NCI-H2081 (cell line): ENCODE results near the gene TTC28.
"Not testable (repeated sequence)": the region's sequence is repeated elsewhere in the genome, so short reads cannot be mapped to it uniquely, and the experiment has no call there.

Experiments used
- DNase-seq, 2 experiments: peaks; one replicate each; lab custom pipeline; 2025; lab: John Stamatoyannopoulos, UW

TTC28 gene

GRCh38 chr22:28229566-28230485 lies 449.8 kb downstream of the TTC28 start:
- DNase-seq, result no peak

- no peak for DNase-seq
These were observed 455.8 kb downstream of the TTC28 start for GRCh38 chr22:28223826-28224225.

- no peak for DNase-seq
These were observed 456.5 kb downstream of the TTC28 start for GRCh38 chr22:28222976-28223745.

- DNase-seq, result no peak
These were observed 457.1 kb downstream of the TTC28 start for GRCh38 chr22:28222571-28222970.

- no peak for DNase-seq
These were observed 457.6 kb downstream of the TTC28 start for GRCh38 chr22:28222052-28222451.

- DNase-seq, result no peak
These were observed 458.8 kb downstream of the TTC28 start for GRCh38 chr22:28220626-28221363.

- DNase-seq, result no peak
These were observed 462.4 kb downstream of the TTC28 start for GRCh38 chr22:28217277-28217676.

- not testable (repeated sequence) for DNase-seq
These were observed 464.9 kb downstream of the TTC28 start for GRCh38 chr22:28214750-28215149.

- DNase-seq, result not testable (repeated sequence)
These were observed 470.2 kb downstream of the TTC28 start for GRCh38 chr22:28209457-28209856.

GRCh38 chr22:28208787-28209186 lies 470.9 kb downstream of the TTC28 start:
- no peak for DNase-seq

GRCh38 chr22:28208036-28208435 lies 471.6 kb downstream of the TTC28 start:
- DNase-seq, result no peak

GRCh38 chr22:28207281-28208030 lies 472.2 kb downstream of the TTC28 start:
- no peak for DNase-seq

GRCh38 chr22:28205926-28206325 lies 473.7 kb downstream of the TTC28 start:
- DNase-seq, result no peak

- DNase-seq, result no peak
These were observed 475.3 kb downstream of the TTC28 start for GRCh38 chr22:28204382-28204781.

- DNase-seq, result no peak
These were observed 476.4 kb downstream of the TTC28 start for GRCh38 chr22:28203286-28203685.

- DNase-seq, result no peak
These were observed 480.9 kb downstream of the TTC28 start for GRCh38 chr22:28198692-28199091.

- not testable (repeated sequence) for DNase-seq
These were observed 488.1 kb downstream of the TTC28 start for GRCh38 chr22:28191571-28191970.

GRCh38 chr22:28188178-28188879 lies 491.3 kb downstream of the TTC28 start:
- DNase-seq, result no peak

- DNase-seq, result no peak
These were observed 492.0 kb downstream of the TTC28 start for GRCh38 chr22:28187612-28188011.

GRCh38 chr22:28186641-28187040 lies 493.0 kb downstream of the TTC28 start:
- DNase-seq, result no peak

GRCh38 chr22:28185130-28185529 lies 494.5 kb downstream of the TTC28 start:
- DNase-seq, result no peak
